IPS-11a (cell line): ENCODE data around the gene NEDD4L.
"Not testable (repeated sequence)": the region's sequence is repeated elsewhere in the genome, so short reads cannot be mapped to it uniquely, and the experiment has no call there.

Experiments used
- H3K4me3 ChIP-seq: one replicate; pipeline ENCODE4 v1.5.1; 2013; ENCODE audit warnings: low read depth, low read length, control low read depth

NEDD4L gene

DNA sequence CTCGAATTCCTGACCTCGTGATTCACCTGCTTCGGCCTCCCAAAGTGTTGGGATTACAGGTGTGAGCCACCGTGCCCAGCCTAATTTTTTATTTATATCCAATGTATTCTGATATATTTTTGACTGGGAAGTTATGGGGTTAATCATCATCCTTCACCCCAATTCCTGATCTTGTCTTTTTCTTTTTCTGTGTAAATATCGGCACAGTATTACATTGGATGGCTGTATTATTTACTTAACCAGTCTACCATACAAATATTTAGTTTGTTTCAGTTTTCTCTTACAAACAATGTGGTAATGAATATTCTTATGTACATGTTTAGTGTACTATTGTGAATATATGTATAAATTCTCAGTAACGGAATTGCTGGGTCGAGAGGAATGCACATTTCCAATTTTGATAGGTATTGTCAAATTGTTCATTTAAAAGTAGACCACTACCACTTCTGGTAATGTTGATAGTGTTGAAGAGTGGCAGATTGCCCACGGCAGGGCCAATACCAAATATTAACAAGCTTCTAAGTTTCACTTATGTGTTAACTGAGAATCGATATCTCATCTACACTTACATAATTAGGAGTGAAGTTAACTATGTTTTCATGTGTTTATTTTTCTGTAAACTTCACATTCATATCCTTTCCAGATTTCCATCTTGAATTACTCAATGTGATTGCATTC is 388.2 kb downstream of the NEDD4L start:
- no peak overlapping the region for H3K4me3 ChIP-seq

GRCh38 chr18:58435221-58436005 is 391.4 kb downstream of the NEDD4L start:
- H3K4me3 ChIP-seq: not testable (repeated sequence)

GRCh38 chr18:58438161-58438957 is 394.3 kb downstream of the NEDD4L start:
- H3K4me3 ChIP-seq: no peak overlapping the region

- no peak overlapping the region for H3K4me3 ChIP-seq
These were observed 394.9 kb downstream of the NEDD4L start for GRCh38 chr18:58438958-58439300.

DNA sequence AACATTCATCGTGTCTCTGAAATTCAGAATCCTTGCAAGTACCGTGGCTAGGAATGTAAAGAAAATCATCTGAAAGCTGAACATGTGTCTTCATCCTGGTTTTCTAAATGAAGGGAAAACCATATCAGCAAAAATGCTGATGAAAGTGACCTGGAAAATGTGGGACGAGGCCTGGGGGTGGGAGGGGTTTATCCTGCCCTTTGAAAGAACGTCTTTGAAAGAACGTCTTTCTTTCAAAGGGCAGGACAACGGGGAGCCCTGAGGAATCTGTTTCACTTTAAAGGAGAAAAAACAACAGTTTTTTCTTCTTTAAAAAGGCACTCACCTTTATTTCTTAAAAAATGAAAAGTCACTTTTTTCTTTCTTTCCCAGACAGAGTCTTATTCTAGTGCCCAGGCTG is 399.6 kb downstream of the NEDD4L start:
- no peak overlapping the region for H3K4me3 ChIP-seq

- H3K4me3 ChIP-seq: no peak overlapping the region
These were observed 402.5 kb downstream of the NEDD4L start for GRCh38 chr18:58446391-58447060.

DNA sequence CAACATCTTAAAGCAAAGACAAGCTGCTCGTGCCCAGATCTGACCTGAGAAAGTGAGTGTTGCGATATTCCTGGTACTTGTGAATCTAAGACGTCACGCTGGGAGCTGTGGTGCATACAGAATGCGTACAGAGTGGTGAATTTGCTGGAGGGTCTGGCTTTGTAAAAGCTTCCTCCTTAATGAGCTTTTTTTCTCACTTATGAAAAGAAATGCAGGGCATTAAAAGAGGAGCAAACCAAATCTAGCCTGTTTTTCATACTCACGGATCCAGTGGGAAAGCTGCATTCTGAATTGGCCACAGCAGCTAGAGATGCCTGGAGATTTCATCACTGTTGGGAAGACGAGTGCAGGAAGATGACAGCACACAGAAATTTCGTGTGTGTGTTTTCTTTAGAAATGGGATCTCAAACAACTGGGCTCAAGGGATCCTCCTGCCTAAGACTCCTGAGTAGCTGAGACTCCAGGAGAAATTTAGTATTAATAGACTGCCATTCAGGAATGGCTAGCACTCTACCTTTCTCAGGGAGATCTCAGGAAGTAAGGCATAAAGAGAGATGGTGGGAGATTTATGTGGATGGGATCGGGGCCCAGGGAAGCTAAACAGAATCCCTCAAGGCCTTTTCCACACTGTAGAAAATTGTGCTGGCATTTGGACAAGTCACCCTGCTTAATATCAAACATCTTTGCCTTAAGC is 403.5 kb downstream of the NEDD4L start:
- H3K4me3 ChIP-seq: no peak overlapping the region

DNA sequence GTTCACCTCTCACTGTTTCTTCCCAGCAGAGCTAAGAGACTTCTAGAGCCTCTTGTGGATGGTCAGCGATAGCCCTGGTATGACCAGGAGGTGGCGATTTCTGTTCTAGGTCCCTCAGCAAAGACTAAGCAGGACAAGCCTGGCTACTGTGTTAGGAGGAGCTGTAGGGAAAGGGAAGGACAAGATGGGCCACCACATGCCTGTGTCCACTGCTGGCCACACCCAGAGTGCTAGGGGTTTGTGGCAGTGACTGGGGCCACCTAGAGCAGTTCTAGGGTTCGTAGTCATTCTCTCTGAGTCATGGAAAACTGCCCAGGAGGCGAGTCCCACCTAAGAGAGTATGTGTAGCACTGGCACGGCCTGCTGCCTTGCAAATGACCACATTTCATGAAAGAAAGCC is 405.4 kb downstream of the NEDD4L start:
- no peak overlapping the region for H3K4me3 ChIP-seq
